Kidney epithelial cell (primary cell): ENCODE measurements around the gene RABL6. TPM values are rescaled to one million over a fixed set of nuclear protein-coding genes. Genes with fewer than 3 reads are reported as not detected.
"Not testable (repeated sequence)": the region's sequence is repeated elsewhere in the genome, so short reads cannot be mapped to it uniquely, and the experiment has no call there.

Source experiments
- DNase-seq: peaks from one replicate; pipeline ENCODE4 v3.0.0-alpha.2; 2010; ENCODE audit warnings: low read depth
- H3K27me3 ChIP-seq: 2 replicates; pipeline ENCODE4 v1.6.0; 2011; ENCODE audit warnings: low read length; ENCODE audit not compliant: control insufficient read depth, insufficient read depth
- H3K36me3 ChIP-seq: 2 replicates; pipeline ENCODE4 v1.5.1; 2011; ENCODE audit warnings: low read length; ENCODE audit not compliant: control insufficient read depth, insufficient read depth
- H3K4me3 ChIP-seq: 2 replicates; pipeline ENCODE4 v1.5.1; 2011; ENCODE audit warnings: low read depth, mild to moderate bottlenecking, control low read depth, low read length
- CTCF ChIP-seq: IDR thresholded peaks from 2 replicates; pipeline ENCODE4 v1.5.1; 2011; ENCODE audit warnings: mild to moderate bottlenecking, moderate library complexity, low read length, control low read depth, inconsistent platforms; ENCODE audit not compliant: insufficient read depth, poor library complexity, severe bottlenecking
- total RNA-seq: library from RNA; depleted of rRNA; stranded (reverse); fragments of >200 nt; gene quantifications from 2 replicates; pipeline ENCODE4 v1.2.3, GENCODE V29; 2015

Gene RABL6
- total RNA-seq, 1 donor from 2014 or later, result 99.3 TPM

- TF ChIP-seq CTCF, result no peak
- Histone ChIP-seq H3K27me3 (no peaks in the 10 kb centered on the region), H3K4me3 (no peak overlapping the region), H3K36me3 (no peaks in the 10 kb centered on the region)
- DNase-seq, result no peak
Measured at GRCh38 chr9:136861874-136862457, 54.2 kb downstream of the RABL6 start.

- Histone ChIP-seq H3K27me3 (no peaks in the 10 kb centered on the region), H3K4me3 (no peak overlapping the region), H3K36me3 (no peaks in the 10 kb centered on the region)
- TF ChIP-seq CTCF, result no peak
- no peak for DNase-seq
Measured at GRCh38 chr9:136862849-136863622, 55.3 kb downstream of the RABL6 start.

GRCh38 chr9:136863623-136864273 lies 56.0 kb downstream of the RABL6 start:
- Histone ChIP-seq H3K4me3 (no peak overlapping the region), H3K27me3 (no peaks in the 10 kb centered on the region), H3K36me3 (no peaks in the 10 kb centered on the region)
- no peak for TF ChIP-seq CTCF
- DNase-seq, result no peak

GRCh38 chr9:136865041-136865767 lies 57.5 kb downstream of the RABL6 start:
- Histone ChIP-seq H3K4me3 (peak overlapping the region; percentile 74), H3K36me3 (no peaks in the 10 kb centered on the region), H3K27me3 (no peaks in the 10 kb centered on the region)
- TF ChIP-seq CTCF, result no peak
- no peak for DNase-seq

- no peak for DNase-seq
- H3K36me3 ChIP-seq, result no peaks in the 10 kb centered on the region
Measured at GRCh38 chr9:136865768-136866103, 58.0 kb downstream of the RABL6 start.

GRCh38 chr9:136866898-136867421 lies 59.2 kb downstream of the RABL6 start:
- not testable (repeated sequence) for H3K36me3 ChIP-seq, H3K27me3 ChIP-seq, DNase-seq
- H3K4me3 ChIP-seq, result peak overlapping the region; percentile 74

More at GRCh38 chr9:136865768-136866103, 58.0 kb downstream of the RABL6 start:
- no peak for TF ChIP-seq CTCF
- Histone ChIP-seq H3K4me3 (peak overlapping the region; percentile 74), H3K27me3 (no peaks in the 10 kb centered on the region)
